ENCODE measurements around the gene KLK3.

- no peak for TF ChIP-seq MAFK (IDR thresholded peaks at IDR 0.05; ENCODE audit: low read depth, low read length)
- TF ChIP-seq CTCF (conservative IDR thresholded peaks at IDR 0.05; ENCODE audit: low read depth, low read length) = no peak
- TF ChIP-seq POLR2A (IDR thresholded peaks at IDR 0.05; ENCODE audit: low read depth, low read length) = no peak
- no peak for TF ChIP-seq NFE2L2 (IDR thresholded peaks at IDR 0.05; ENCODE audit: low read depth, low read length)
- no peak for TF ChIP-seq SMC3 (IDR thresholded peaks at IDR 0.05; ENCODE audit: low read depth, low read length)
- no peak for TF ChIP-seq RCOR1 (IDR thresholded peaks at IDR 0.05; ENCODE audit: insufficient replicate concordance, low read length)
- TF ChIP-seq CEBPB (IDR thresholded peaks at IDR 0.05; ENCODE audit: low read depth, low read length) = no peak
- TF ChIP-seq MXI1 (IDR thresholded peaks at IDR 0.05; ENCODE audit: borderline replicate concordance, low read depth, low read length) = no peak
- TF ChIP-seq MAZ (IDR thresholded peaks at IDR 0.05; ENCODE audit: borderline replicate concordance, low read depth, low read length) = no peak
- TF ChIP-seq CHD1 (IDR thresholded peaks at IDR 0.05; ENCODE audit: low read depth, low read length) = no peak
These were observed 36.5 kb upstream of the KLK3 start for GRCh38 chr19:50817941-50818858.
